T1000 (cell line): ENCODE results near the gene LRRC7.
"Not testable (repeated sequence)": the region's sequence is repeated elsewhere in the genome, so short reads cannot be mapped to it uniquely, and the experiment has no call there.

Source experiments
- DNase-seq: peaks from one replicate; lab custom pipeline; 2025; ENCODE audit warnings: mixed read lengths; lab: John Stamatoyannopoulos, UW

LRRC7 gene

DNA sequence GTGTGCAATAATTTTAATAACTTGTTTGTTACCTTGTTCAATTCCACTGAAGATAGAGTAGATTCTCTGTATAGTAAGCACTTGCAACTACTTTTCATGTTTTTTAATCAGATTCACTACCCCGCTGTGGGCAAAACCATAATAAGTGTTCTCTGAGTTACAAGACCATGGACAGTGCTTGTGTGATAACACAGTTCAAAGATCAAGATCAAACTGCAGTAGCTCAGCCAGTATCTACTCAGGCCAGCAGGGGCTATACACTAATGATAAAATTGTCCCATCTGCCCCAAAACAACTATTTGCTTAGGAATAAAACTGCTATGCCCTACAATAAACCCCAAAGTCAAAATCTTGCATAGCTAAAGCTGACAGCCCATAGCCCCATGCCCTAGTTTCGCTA lies 129.6 kb downstream of the LRRC7 start:
- no peak for DNase-seq

DNA sequence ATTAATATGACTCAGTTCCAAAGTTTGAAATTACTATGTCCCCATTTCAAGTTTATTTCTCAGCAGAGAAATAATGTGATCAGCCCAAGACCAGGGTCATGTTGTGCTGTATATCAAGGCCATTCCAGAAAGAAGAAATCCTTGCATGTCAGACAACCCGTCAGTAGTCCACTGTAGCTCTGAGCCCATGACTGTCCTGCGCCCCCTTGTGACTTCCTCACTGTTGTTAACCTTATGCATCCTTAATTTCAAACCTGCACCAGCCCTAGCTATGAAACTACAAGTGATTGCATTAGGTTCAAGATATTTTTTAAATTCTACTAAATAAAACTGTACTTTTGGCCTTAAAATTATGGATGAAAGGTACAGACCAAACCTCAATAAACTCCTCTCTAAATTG lies 133.0 kb downstream of the LRRC7 start:
- DNase-seq, result no peak

DNA sequence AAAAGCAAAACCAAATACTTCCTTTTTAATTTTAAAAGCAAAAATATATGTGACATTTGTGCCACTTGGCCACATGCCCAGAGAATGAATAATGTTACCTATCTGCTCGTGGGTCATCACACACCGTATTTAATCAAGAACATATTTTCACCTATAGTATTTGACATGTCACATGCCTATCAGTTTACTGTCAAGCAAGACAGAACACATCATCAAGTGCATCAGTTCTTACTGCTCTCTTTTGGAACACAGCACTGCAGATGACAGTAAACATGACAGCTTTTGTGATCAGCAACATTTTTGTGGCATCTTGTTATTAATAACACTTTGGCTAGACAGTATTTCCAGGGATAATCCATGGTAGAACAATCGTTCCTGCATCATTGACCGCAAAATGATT lies 134.4 kb downstream of the LRRC7 start:
- no peak for DNase-seq

DNA sequence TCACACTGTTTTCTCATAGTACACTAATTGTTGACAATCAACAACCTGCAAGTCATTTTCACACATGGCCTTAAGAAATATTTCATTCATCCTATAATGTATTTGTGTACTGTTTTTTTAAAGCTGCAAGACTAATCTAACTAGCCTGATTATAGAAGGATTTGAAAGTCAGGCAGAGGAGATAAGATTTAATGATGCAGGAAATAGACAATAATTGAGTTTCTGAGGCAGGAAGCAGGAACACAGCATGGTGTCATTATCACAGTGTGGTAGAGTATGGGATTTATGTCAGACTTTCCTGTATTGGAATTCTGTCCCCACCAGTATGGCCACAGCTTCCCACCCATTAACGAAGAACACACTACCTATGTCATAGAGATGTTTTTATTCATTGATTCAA lies 138.8 kb downstream of the LRRC7 start:
- DNase-seq, result no peak

DNA sequence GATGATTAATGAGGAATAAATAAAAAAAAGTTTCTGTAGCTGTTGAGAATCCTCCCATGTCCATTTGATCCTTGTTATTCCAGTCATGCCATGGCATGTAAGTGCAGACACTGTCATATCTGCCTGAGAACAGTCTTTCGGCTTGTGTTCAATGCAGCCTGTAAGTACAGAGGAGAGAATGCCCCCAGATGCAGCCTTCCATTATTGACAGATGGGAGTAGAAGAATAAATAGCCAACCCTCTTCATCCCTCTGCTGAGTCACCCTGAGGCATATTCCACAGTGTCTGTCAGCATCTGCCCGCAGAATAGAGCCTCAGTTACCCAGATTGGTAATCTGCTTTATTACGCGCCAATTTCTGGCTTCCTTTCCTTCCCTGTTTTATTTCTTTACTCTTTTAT lies 139.4 kb downstream of the LRRC7 start:
- no peak for DNase-seq

DNA sequence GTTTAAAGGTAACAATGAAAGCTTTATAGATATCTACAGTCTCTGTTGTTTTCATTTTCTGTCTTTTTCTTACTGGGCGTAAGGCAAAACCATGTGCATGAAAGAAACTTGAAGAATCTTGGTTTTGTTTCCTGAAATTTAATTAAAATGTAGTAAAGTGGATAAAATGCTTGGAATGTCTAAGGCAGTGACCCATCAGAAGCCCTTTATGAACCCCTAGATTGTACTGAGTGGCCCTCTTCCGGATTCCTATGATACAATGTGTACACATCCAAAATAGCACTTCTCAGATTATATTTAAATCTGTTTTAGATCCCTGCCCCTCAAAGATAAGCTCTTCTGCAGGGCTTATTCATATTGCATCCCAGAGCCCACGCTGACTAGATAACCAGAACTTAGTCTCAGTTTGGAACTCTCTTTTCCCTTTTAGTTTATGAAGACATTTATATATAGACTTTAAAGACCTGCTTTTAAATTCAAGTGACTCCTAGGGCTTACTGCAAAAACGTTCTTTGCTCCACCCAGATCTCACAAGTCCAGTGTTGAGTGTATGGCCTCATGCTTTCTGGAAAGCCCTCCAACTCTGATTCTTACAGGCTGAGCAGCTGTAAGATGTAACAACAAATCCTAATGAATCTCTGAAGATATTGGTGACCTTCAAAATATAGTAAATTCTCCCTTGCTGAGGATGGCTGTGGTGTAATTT lies 142.9 kb downstream of the LRRC7 start:
- DNase-seq, result no peak

DNA sequence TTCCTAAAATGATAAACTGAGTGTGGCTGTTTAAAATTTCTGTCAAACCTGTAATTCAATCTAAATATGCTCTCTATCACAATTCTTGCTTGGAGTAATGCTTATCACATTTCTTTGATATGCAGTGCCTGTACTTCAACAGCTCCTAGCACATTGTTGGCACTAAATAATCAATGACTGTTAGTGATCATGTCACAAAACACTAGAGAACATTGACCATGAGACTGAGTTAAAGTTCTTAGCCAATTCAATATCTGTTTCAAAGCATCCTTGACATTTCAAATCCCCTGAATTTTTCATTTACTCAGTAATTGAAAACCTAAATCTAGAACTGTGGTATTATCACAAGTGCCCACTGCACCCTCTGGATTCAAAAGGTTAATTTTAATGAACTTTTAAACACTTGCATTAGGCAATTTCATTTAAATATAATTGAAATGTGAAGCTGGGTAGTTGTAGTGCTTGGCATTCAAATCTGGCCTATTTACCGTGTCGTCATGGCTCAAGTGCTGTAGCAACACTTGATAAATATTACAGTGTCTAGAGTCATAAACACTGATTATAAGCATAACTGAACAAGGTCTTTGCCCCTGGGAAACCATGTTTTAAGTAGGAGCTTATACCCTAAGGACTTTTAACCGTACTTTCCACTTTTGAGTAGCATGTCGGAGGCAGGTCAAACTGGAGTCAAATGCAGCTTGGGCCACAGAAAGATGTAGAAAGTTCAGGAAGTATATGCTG lies 143.6 kb downstream of the LRRC7 start:
- no peak for DNase-seq

DNA sequence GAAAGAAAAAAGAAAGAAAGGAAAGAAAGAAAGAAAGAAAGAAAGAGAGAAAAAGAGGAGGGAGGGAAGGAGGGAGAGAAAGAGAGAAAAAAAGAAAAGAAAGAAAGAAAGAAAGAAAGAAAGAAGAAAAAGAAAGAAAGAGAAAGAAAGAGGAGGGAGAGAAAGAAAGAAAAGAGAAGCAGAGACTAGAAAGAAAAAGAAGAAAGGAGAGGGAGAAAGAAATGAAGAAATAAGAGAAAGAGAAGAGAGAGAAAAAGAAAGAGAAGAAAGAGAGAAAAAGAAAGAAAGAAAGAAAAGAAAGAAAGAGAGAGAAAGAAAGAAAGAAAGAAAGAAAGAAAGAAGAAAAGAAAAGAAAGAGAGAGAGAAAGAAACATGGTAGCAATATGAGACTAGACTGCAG lies 150.1 kb downstream of the LRRC7 start:
- not testable (repeated sequence) for DNase-seq

DNA sequence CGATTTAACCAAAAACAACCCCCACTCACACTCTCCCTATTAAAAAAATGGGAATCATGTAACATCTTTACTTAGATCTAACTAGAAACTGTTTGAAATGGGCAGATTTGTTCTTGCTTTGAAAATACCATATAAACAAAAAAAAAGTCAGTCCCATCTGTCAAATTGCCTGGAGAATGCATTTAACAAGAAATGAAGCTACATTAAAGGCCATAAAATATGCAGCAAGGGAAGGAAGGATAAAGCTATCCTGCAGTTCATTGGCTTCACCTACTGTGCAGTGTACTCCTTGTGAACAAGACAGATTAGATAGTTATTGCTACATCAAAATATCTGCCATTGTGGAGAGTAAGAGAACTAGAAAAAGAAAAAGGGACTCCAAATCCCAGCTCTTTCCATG lies 160.5 kb downstream of the LRRC7 start:
- no peak for DNase-seq

DNA sequence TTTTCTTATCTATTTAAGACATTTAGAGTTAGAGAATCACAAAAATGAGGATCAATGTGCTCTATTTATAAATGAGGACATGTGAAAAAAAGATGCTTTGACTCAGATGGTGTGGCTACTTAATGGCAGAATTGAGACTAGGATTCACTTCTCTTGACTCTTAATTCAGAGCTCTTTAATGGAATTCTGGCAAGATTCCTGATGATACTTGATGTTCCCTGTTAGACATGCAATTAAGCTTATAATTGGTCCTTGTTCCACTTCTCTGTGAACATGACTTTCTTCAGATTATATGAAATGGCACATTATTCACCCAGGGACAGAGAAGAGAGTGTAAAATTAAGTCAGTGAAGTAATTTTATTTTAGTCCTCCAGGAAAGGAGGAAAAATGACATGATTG lies 165.3 kb downstream of the LRRC7 start:
- DNase-seq, result no peak

DNA sequence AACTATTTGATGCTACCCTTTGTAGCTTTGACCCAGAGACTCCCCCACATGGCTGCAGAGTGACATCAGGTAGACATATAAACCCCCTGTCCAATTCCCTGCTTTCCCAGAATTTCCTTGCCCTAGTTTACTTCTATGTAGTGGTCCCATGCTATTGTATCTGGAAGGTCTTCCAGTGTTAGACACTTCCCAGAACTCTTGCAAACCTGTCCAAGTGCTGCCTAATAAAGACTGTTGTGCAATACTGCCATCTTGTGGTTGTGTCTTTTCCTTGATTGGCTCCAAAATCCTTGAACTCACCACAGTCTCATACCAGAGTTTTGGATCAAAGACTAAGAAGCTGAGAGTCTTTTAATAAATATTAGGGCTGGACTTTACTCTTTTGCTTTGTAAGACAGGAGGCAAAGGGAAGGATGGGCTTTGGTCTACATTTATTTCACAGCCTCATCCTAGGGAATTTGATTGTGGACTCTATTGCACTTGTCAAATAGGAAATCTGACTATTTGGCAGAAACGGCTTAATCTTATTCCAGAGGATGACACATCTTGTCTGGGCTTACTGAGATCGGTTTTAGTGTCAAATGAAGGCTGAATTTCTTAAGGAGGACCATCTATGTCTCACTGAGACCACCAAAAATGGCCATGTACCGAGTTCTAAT lies 169.9 kb downstream of the LRRC7 start:
- peak; percentile 42 for DNase-seq

DNA sequence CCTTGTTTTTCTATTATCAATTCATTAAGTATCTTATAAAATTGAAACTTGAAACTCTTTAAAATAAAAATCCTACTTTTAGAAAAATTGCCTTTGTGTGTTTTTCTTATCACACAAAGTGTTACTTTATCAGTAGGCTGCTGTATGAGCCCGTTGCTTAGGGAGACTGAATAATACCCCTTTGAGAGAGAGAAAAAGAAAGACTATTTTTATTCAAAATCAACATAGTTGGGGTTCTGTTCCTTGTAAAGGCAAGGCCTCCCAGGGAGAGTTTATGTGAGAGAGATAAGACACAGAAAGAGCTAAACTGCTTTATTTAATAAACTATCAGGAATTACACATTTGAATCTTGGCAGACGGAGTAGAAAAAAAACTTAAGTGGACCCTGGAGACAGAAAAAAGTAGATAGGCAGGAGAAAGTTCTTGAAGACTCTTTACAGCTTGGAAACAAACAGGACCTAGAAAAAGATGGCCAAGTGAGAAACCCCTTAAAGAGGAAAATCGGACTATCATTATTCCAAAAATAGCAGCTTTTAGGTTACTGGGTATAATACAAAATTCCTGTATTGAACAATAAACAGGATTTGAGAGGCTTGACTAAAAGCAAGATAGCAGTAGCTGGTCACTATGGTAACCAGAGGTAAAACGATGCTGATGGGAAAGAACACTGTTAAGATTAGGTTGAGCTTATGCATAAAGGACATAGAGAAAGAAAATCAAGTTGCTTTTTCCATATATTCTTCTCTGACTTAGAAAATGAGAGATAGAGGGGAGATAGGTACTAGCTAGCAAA lies 170.9 kb downstream of the LRRC7 start:
- DNase-seq, result no peak

DNA sequence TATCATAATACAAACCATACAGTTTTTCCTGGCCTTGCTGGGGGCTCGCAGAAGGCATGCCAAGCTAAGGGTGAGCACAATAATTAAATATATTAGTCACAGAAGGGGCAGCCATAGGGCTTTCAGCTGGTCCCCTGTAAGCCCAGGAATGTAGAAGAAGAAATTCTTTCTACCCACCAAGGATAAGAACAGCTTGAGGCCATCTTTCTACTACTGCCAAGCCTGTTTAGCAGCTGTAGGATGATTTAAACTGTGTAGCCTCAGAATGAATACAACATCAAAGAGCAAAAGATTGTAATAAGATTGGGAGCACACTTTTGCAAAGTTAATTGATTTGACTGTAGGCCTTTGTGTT lies 171.5 kb downstream of the LRRC7 start:
- no peak for DNase-seq

DNA sequence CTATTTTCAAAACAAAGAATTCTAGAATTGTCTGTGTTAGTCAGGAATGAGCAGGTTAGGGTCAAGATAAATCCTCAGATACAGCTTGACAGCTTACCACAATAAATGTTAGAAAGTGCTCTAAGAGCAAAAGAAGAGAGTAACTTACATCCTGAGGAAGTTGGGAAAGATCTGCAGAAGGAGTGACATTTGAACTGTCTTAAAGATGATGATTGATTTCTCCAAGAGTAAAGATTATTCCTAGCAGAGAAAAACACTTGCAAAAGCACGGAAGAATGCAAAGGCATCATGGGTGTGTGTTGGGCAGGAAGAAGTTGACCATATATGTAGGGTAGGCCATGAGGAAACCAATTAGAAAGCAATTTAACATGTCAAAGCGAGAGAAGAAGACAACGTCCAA lies 175.4 kb downstream of the LRRC7 start:
- no peak for DNase-seq

DNA sequence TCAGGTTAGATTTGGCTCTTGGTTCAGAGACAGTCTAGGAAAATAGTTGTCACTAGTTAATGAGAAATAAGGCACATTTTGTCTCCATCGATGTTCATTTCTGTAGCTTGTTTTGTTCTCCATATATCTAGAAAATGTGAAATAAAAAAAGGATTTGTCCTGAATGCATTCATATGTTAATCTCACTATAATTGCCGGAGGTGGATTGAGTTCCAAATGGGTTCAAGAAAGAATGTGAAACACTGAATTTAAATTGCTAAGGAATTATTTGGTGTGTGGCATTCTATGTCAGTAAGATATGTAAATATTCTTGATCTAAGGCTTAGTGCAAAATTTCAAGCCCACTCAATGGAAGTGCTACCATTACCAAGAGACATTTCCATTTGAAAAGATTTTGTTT lies 176.7 kb downstream of the LRRC7 start:
- DNase-seq, result no peak

DNA sequence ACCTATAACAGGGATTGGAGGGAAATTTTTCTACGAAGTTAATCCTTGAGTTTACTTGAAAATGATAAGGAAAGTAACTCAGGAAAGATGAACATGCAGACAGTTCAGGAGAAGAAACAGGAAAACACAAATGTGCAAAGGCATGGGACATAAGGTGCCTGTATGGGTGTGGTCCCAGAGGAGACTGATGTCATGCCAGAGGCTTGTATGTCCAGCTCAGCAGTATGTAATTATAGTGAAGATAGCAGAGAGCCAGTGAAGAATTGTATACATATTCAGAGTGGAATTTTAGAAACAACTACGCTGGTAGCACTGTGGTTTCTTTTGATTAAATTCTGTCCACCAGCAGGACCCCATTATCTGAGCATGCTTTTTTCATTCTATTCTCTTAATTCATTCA lies 179.5 kb downstream of the LRRC7 start:
- no peak for DNase-seq

DNA sequence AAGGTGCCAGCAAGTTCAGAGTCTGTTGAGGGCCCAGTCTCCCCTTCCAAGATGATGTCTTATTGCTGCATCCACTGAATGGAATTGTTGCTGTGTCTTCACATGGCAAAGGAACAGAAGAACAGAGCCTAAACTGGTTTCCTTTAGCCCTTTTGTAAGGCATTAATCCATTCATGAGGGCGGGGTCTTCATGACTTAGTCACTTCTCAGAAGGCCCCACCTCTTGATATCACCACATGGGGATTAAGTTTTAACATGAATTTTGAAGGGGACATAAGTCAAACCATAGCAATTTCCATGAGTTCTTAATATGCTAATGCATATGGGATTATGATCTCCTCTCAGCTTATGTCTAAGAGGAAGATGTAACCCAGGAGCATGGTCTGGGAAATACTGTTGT lies 182.9 kb downstream of the LRRC7 start:
- DNase-seq, result no peak

DNA sequence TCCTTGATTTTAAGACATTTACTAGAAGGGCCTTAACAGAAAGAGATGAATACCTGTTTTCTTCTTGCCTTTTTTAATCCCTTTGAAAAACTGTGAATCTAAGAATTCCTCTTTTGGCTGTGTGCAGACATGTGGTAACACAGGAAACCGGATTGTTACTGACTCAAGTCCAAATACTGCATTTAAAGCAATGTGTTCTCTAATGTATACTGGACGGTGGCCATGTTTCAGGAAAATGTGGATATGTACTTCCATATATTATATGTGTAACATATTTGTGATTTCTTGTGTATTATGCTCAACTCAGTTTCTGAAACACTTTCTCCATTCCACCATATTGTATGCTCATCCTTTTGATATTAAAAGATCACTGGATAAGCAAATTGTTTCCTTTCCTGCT lies 185.1 kb downstream of the LRRC7 start:
- DNase-seq, result no peak

DNA sequence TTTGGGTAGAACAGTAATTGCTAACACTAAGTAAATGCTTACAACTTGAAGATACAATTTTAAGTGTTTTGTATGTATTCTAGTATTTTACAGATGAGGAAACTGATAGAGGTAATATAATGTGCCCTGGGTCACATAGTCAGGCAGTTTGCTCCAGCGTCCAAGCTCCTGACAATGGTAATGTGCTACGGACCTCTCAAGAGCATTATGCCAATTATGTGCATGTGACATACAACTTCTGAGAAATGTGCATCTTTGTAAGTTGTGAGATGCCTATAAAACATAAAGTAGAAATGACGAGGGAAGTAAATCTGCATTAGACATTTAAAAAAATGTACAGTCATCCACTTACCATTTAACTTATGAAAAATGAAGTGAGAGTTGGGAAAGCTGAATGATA lies 186.8 kb downstream of the LRRC7 start:
- DNase-seq, result no peak

DNA sequence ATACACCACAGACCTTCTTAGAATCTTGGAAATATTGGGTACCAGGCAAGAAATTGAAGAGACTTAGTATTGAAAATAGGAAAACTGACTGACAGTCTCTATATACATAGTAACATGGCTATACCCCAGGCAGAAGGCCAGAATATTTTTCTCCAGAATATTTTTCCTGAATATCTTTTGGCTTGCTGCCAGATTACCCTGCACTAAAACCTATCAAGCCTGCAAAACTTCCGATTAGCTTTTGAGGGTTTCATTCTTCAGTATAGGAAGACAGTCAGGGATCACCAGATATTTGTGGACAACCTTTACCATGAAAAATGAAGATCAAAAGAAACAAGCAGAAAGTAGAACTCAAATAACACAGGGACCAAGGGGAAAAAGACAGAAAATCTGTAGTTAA lies 187.9 kb downstream of the LRRC7 start:
- DNase-seq, result no peak

DNA sequence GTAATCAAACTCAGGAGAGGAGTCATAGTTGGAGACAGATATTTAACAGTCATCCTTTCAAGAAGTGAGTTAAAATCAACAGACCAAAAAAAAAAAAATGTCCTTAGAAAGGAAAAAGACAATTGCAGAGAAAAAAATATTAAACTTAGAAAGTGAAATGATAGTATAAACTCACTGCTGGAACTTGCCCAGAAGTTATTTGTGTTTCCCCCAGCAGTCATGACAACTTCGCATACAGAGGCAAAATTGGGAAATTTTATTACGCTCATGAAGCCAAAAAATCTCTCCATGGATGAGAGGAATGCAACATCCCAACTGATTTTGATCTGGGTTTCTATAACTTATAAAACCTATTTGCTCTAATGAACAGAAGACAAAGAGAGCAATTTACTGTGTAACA lies 198.2 kb downstream of the LRRC7 start:
- no peak for DNase-seq

DNA sequence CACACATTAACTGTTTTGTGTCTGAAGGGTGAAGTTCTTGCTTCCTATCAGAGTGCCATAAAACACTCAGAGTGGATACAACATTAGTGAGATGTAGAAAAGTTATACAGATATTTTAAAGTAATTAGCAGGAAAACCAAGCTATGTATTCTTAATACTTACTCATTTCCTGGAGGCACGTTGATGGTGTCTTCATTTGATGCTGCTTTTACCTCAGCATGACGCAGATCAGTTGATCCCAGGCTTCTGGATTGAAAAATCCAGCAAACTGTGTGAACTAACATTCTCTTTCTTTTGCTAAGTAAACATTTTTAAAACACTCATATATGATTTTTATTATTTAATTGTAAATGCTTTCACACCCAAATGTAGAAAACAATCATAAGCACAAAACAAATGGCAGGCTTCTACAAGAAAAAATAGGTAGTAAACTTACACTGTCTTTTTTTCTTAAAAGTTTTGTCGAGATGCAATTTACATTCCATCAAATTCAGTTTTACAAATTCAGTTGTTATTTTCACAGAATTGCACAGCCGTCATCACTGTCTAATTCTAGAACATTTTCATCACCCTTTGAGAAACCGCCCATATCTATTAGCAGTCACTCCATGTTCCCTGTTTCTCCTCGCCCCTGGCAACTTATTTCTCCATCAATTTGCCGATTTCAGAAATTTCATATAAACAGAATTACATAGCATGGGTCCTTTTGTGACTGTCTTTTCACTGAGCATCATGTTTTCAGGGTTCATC lies 198.9 kb downstream of the LRRC7 start:
- no peak for DNase-seq
